ENCODE results near the gene KNDC1. TPM values are rescaled to one million over a fixed set of nuclear protein-coding genes. Genes with fewer than 3 reads are reported as not detected.
"Not testable (repeated sequence)": the region's sequence is repeated elsewhere in the genome, so short reads cannot be mapped to it uniquely, and the experiment has no call there.

KNDC1 gene
- total RNA-seq, 2 donors from 2014 or later = 0.28 to 1.2 TPM

- H3K27me3 Mint-ChIP-seq (ENCODE audit: low read depth) = peaks cover 13% of the 10 kb centered on the region
- ATAC-seq (replicated peaks in 1 of 2) (no peak), DNase-seq (no peak)
- H3K27ac Mint-ChIP-seq = no peak overlapping the region
- H3K4me3 Mint-ChIP-seq = no peak overlapping the region
- H3K4me1 Mint-ChIP-seq (ENCODE audit: low read depth) = peaks cover 5% of the 10 kb centered on the region
- H3K9me3 Mint-ChIP-seq = no peaks in the 10 kb centered on the region
- no peaks in the 10 kb centered on the region for H3K36me3 Mint-ChIP-seq (ENCODE audit: insufficient read depth in 2 of 2)
These were observed 30.0 kb upstream of the KNDC1 start for GRCh38 chr10:133129859-133130495.

GRCh38 chr10:133130602-133131001, 29.4 kb upstream of the KNDC1 start:
- DNase-seq (no peak), ATAC-seq (replicated peaks in 1 of 2) (no peak)
- Mint-ChIP-seq H3K4me1 (ENCODE audit: low read depth) (no peaks in the 10 kb centered on the region), H3K36me3 (ENCODE audit: insufficient read depth in 2 of 2) (no peaks in the 10 kb centered on the region), H3K27me3 (ENCODE audit: low read depth) (peaks cover 6% of the 10 kb centered on the region), H3K9me3 (no peaks in the 10 kb centered on the region), H3K4me3 (no peak overlapping the region), H3K27ac (no peak overlapping the region)

- Mint-ChIP-seq H3K9me3 (no peaks in the 10 kb centered on the region), H3K4me1 (ENCODE audit: low read depth) (no peaks in the 10 kb centered on the region), H3K4me3 (no peak overlapping the region), H3K27me3 (ENCODE audit: low read depth) (peaks cover 2% of the 10 kb centered on the region), H3K27ac (no peak overlapping the region), H3K36me3 (ENCODE audit: insufficient read depth in 2 of 2) (no peaks in the 10 kb centered on the region)
- no peak for DNase-seq
- ATAC-seq (replicated peaks in 1 of 2) = no peak
These were observed 29.0 kb upstream of the KNDC1 start for GRCh38 chr10:133131053-133131452.

GRCh38 chr10:133131734-133132472, 28.1 kb upstream of the KNDC1 start:
- no peaks in the 10 kb centered on the region for H3K27me3 Mint-ChIP-seq (ENCODE audit: low read depth)
- H3K4me3 Mint-ChIP-seq = no peak overlapping the region
- no peaks in the 10 kb centered on the region for H3K9me3 Mint-ChIP-seq
- no peak for ATAC-seq (replicated peaks in 1 of 2)
- H3K27ac Mint-ChIP-seq = no peak overlapping the region
- no peaks in the 10 kb centered on the region for H3K36me3 Mint-ChIP-seq (ENCODE audit: insufficient read depth in 2 of 2)
- DNase-seq = no peak
- no peaks in the 10 kb centered on the region for H3K4me1 Mint-ChIP-seq (ENCODE audit: low read depth)

- Mint-ChIP-seq H3K4me1 (ENCODE audit: low read depth) (no peaks in the 10 kb centered on the region), H3K4me3 (no peak overlapping the region), H3K36me3 (ENCODE audit: insufficient read depth in 2 of 2) (no peaks in the 10 kb centered on the region), H3K9me3 (no peaks in the 10 kb centered on the region), H3K27me3 (ENCODE audit: low read depth) (no peaks in the 10 kb centered on the region), H3K27ac (no peak overlapping the region)
- ATAC-seq (replicated peaks in 1 of 2) (no peak), DNase-seq (no peak)
These were observed 27.3 kb upstream of the KNDC1 start for GRCh38 chr10:133132473-133133291.

- ATAC-seq (replicated peaks in 1 of 2) (peak in 1 of 2 donors; percentile 11), DNase-seq (no peak)
- H3K36me3 Mint-ChIP-seq (ENCODE audit: insufficient read depth in 2 of 2) = no peaks in the 10 kb centered on the region
- H3K9me3 Mint-ChIP-seq = no peaks in the 10 kb centered on the region
- H3K27me3 Mint-ChIP-seq (ENCODE audit: low read depth) = no peaks in the 10 kb centered on the region
- H3K4me3 Mint-ChIP-seq = no peak overlapping the region
- no peaks in the 10 kb centered on the region for H3K4me1 Mint-ChIP-seq (ENCODE audit: low read depth)
- H3K27ac Mint-ChIP-seq = no peak overlapping the region
These were observed 26.4 kb upstream of the KNDC1 start for GRCh38 chr10:133133471-133134231.

GRCh38 chr10:133134411-133135115, 25.5 kb upstream of the KNDC1 start:
- ATAC-seq (replicated peaks in 1 of 2) (no peak), DNase-seq (no peak)
- Mint-ChIP-seq H3K4me3 (no peak overlapping the region), H3K4me1 (ENCODE audit: low read depth) (no peaks in the 10 kb centered on the region), H3K27me3 (ENCODE audit: low read depth) (no peaks in the 10 kb centered on the region), H3K27ac (no peak overlapping the region), H3K9me3 (no peaks in the 10 kb centered on the region), H3K36me3 (ENCODE audit: insufficient read depth in 2 of 2) (no peaks in the 10 kb centered on the region)

- no peak for DNase-seq
- no peaks in the 10 kb centered on the region for H3K9me3 Mint-ChIP-seq
- H3K27me3 Mint-ChIP-seq (ENCODE audit: low read depth) = no peaks in the 10 kb centered on the region
- no peaks in the 10 kb centered on the region for H3K4me1 Mint-ChIP-seq (ENCODE audit: low read depth)
- no peaks in the 10 kb centered on the region for H3K36me3 Mint-ChIP-seq (ENCODE audit: insufficient read depth in 2 of 2)
- H3K4me3 Mint-ChIP-seq = no peak overlapping the region
- H3K27ac Mint-ChIP-seq = no peak overlapping the region
- ATAC-seq (replicated peaks in 1 of 2) = no peak
These were observed 24.9 kb upstream of the KNDC1 start for GRCh38 chr10:133135116-133135465.

GRCh38 chr10:133137486-133138145, 22.4 kb upstream of the KNDC1 start:
- not testable (repeated sequence) for H3K36me3 Mint-ChIP-seq (ENCODE audit: insufficient read depth in 2 of 2); DNase-seq; ATAC-seq (replicated peaks in 1 of 2)

GRCh38 chr10:133139551-133140065, 20.4 kb upstream of the KNDC1 start:
- Mint-ChIP-seq H3K4me1 (ENCODE audit: low read depth) (peaks cover 9% of the 10 kb centered on the region), H3K9me3 (no peaks in the 10 kb centered on the region), H3K27me3 (ENCODE audit: low read depth) (peaks cover 4% of the 10 kb centered on the region), H3K36me3 (ENCODE audit: insufficient read depth in 2 of 2) (no peaks in the 10 kb centered on the region), H3K27ac (no peak overlapping the region), H3K4me3 (no peak overlapping the region)
- DNase-seq (no peak), ATAC-seq (replicated peaks in 1 of 2) (no peak)

More at GRCh38 chr10:133137486-133138145, 22.4 kb upstream of the KNDC1 start:
- not testable (repeated sequence) for H3K4me3 Mint-ChIP-seq; H3K27me3 Mint-ChIP-seq (ENCODE audit: low read depth); H3K27ac Mint-ChIP-seq; H3K4me1 Mint-ChIP-seq (ENCODE audit: low read depth); H3K9me3 Mint-ChIP-seq

- H3K4me1 Mint-ChIP-seq (ENCODE audit: low read depth) = peaks cover 9% of the 10 kb centered on the region
- H3K9me3 Mint-ChIP-seq = no peaks in the 10 kb centered on the region
- H3K27ac Mint-ChIP-seq = no peak overlapping the region
- DNase-seq (no peak), ATAC-seq (replicated peaks in 1 of 2) (no peak)
- H3K4me3 Mint-ChIP-seq = no peak overlapping the region
- H3K27me3 Mint-ChIP-seq (ENCODE audit: low read depth) = peaks cover 13% of the 10 kb centered on the region
- no peaks in the 10 kb centered on the region for H3K36me3 Mint-ChIP-seq (ENCODE audit: insufficient read depth in 2 of 2)
These were observed 19.4 kb upstream of the KNDC1 start for GRCh38 chr10:133140417-133141143.

Measured in activated T-cell treated with anti-CD3 and anti-CD28 coated beads, Interleukin-2, amount 50 U/mL, for 72 hours (primary cell).